Stomach (tissue), 9 donors: ENCODE measurements around the gene PLEK2. TPM values are rescaled to one million over a fixed set of nuclear protein-coding genes. Genes with fewer than 3 reads are reported as not detected.

Experiments used
- DNase-seq, 2 donors: peaks; one replicate each; pipeline versions ENCODE4 v3.0.0 to v3.0.0-alpha.2; 2013 to 2019
- H3K27ac ChIP-seq, 5 donors: fragments of 200-600 bp in 4 of 5; sonication (generic) in 4 of 5; one replicate each; pipeline ENCODE4 v1.5.1; 2013 to 2019; ENCODE audit warnings: mild to moderate bottlenecking in 1 of 5, moderate library complexity in 1 of 5
- H3K27me3 ChIP-seq, 3 donors: fragments of 200-600 bp; sonication (generic); one replicate each; pipeline ENCODE4 v1.5.1; 2017 to 2019; ENCODE audit warnings: mixed run types in 1 of 3
- H3K36me3 ChIP-seq, 4 donors: fragments of 200-600 bp; sonication (generic); 1 replicate in 3 of 4; 2 replicates in 1 of 4; pipeline ENCODE4 v1.5.1; 2016 to 2019
- H3K4me1 ChIP-seq, 4 donors: fragments of 200-600 bp; sonication (generic); one replicate each; pipeline ENCODE4 v1.5.1; 2016 to 2019
- H3K4me3 ChIP-seq, 4 donors: fragments of 200-600 bp; sonication (generic) in 3 of 4; one replicate each; pipeline ENCODE4 v1.5.1; 2016 to 2019; ENCODE audit warnings: mild to moderate bottlenecking in 1 of 4
- H3K9me3 ChIP-seq, 4 donors: fragments of 200-600 bp; sonication (generic); one replicate each; pipeline ENCODE4 v1.5.1; 2016 to 2019
- CTCF ChIP-seq, 7 experiments: fragments of 450-650 bp in 4 of 7; fragments of 200-600 bp in 3 of 7; sonication (generic) in 3 of 7; IDR thresholded peaks; one replicate each; pipeline ENCODE4 v1.5.1; 2016 to 2019; ENCODE audit warnings: antibody characterized with exemption in 7 of 7, control low read depth in 2 of 7, mild to moderate bottlenecking in 1 of 7
- EP300 ChIP-seq: sonication (generic); formaldehyde crosslinking; IDR thresholded peaks from one replicate; pipeline ENCODE4 v1.6.1; 2017; ENCODE audit warnings: antibody characterized with exemption
- POLR2A ChIP-seq, 4 donors: fragments of 450-650 bp; IDR thresholded peaks; one replicate each; pipeline ENCODE4 v1.6.1; 2016; ENCODE audit warnings: antibody characterized with exemption in 4 of 4, control low read depth in 2 of 4, mild to moderate bottlenecking in 1 of 4, moderate library complexity in 1 of 4
- POLR2AphosphoS5 ChIP-seq, 3 donors: sonication (generic); formaldehyde crosslinking; IDR thresholded peaks; one replicate each; pipeline ENCODE4 v1.6.1; 2016; ENCODE audit warnings: antibody characterized with exemption in 3 of 3
- WGBS, 5 donors: extraction: QIAGEN DNeasy Blood & Tissue Kit in 3 of 5; methylation state at CpG; one replicate each; pipeline versions ENCODE4 v1.1.5 to v1.1.7; 2013 to 2018; 5-methylcytosine and 5-hydroxymethylcytosine counted together
- intact Hi-C: fragments of 100-400 bp; cut with DNase I; formaldehyde crosslinking; loops from one replicate; pipeline ENCODE4 v1.15.1; 2023; ENCODE audit warnings: low total_unique reads
- polyA plus RNA-seq, 3 donors: library from polyadenylated mRNA; stranded (reverse); fragments of 200-250 nt; gene quantifications; one replicate each; pipeline ENCODE4 v1.2.3, GENCODE V29; 2013
- total RNA-seq, 5 donors: library from RNA; depleted of rRNA; stranded (reverse); fragments of >200 nt; gene quantifications; one replicate each; pipeline versions ENCODE4 v1.1.0 to v1.2.3, GENCODE V29; 2014 to 2016
- donor health status: healthy with polysubstance abuse.
- donor health status: Bipolar disorder and iron deficiency.
- donor health status: healthy.

PLEK2 gene
- total and polyA plus RNA-seq, 8 donors = 6.5 to 203 (median 20.0) TPM; not detected in 1

- TF ChIP-seq EP300 = no peak
- no peak for TF ChIP-seq CTCF (IDR thresholded peaks at IDR 0.05)
- TF ChIP-seq POLR2A (IDR thresholded peaks at IDR 0.05) = no peak
- TF ChIP-seq POLR2AphosphoS5 (IDR thresholded peaks at IDR 0.05) = no peak
- H3K27ac ChIP-seq = no peak overlapping the region
- H3K36me3 ChIP-seq = no peaks in the 10 kb centered on the region
- no peaks in the 10 kb centered on the region for H3K9me3 ChIP-seq
- WGBS, 5 donors = 91 to 97% (median 92%) methylated on average over 5 of the region's 5 CpGs
- no peak for DNase-seq
- H3K4me1 ChIP-seq = peaks cover 0 to 9% (median under 1%) of the 10 kb centered on the region in 4 donors
- intact Hi-C loops = no loop called here
- H3K4me3 ChIP-seq = no peak overlapping the region
- H3K27me3 ChIP-seq = no peaks in the 10 kb centered on the region
Measured at GRCh38 chr14:67405771-67406170, 6.2 kb downstream of the PLEK2 start.

DNA sequence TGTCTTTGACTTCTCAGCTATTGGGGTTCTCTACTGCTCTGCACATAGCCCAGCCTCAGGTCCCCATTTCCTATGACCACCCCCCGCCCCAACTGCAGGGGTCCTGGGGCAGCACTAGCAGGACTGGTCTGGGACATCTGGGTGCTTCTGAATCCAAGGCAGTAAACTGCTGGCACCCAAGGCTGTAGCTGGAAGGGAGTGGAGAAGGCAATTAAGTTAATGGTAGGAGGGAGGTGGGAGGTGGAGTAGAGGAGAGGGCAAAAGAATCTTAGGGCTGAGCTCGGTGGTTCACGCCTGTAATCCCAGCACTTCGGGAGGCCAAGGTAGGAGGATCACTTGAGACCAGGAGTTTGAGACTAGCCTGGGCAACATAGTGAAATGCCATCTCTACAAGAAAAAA lies 11.5 kb downstream of the PLEK2 start:
- no peak overlapping the region for H3K4me3 ChIP-seq
- H3K27ac ChIP-seq = no peak overlapping the region
- H3K9me3 ChIP-seq = no peaks in the 10 kb centered on the region
- no peak for DNase-seq
- no peaks in the 10 kb centered on the region for H3K4me1 ChIP-seq
- intact Hi-C loops = no loop called here
- TF ChIP-seq CTCF (IDR thresholded peaks at IDR 0.05) (no peak), POLR2A (IDR thresholded peaks at IDR 0.05) (no peak), POLR2AphosphoS5 (IDR thresholded peaks at IDR 0.05) (no peak), EP300 (no peak)
- H3K36me3 ChIP-seq = peaks cover 0 to under 1% (median 0%) of the 10 kb centered on the region in 4 donors
- 86 to 95% (median 92%) methylated on average over 4 of the region's 4 CpGs for WGBS, 5 donors
- no peaks in the 10 kb centered on the region for H3K27me3 ChIP-seq

DNA sequence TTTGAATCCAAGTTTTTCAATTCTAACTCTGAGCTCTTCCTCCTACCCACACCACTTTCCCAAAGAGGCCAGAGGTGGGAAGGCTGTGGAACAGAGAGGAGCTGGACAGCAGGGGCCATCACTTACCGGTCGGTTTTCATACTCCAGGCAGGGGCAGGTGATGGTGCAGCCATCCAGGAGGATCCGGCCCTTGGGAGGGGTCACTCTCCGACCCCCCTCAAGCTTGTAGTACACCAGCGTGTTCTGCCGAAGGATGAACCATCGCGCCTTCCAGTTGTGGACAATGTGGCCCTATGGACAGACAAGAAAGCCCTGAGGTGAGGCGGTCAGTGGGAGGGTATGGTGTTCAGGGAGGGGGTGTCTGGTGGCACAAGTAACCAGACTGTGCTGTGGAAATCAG lies 14.4 kb downstream of the PLEK2 start:
- H3K9me3 ChIP-seq = no peaks in the 10 kb centered on the region
- no peak for TF ChIP-seq EP300
- TF ChIP-seq POLR2A (IDR thresholded peaks at IDR 0.05) = no peak
- no peak for TF ChIP-seq CTCF (IDR thresholded peaks at IDR 0.05)
- no peak for TF ChIP-seq POLR2AphosphoS5 (IDR thresholded peaks at IDR 0.05)
- 95 to 98% (median 97%) methylated on average over 9 of the region's 9 CpGs for WGBS, 5 donors
- no peaks in the 10 kb centered on the region for H3K4me1 ChIP-seq
- H3K27ac ChIP-seq = no peak overlapping the region
- no peaks in the 10 kb centered on the region for H3K27me3 ChIP-seq
- H3K4me3 ChIP-seq = no peak overlapping the region
- peaks cover 0 to 9% (median 5%) of the 10 kb centered on the region in 4 donors for H3K36me3 ChIP-seq
- no peak for DNase-seq
- intact Hi-C loops = no loop called here

DNA sequence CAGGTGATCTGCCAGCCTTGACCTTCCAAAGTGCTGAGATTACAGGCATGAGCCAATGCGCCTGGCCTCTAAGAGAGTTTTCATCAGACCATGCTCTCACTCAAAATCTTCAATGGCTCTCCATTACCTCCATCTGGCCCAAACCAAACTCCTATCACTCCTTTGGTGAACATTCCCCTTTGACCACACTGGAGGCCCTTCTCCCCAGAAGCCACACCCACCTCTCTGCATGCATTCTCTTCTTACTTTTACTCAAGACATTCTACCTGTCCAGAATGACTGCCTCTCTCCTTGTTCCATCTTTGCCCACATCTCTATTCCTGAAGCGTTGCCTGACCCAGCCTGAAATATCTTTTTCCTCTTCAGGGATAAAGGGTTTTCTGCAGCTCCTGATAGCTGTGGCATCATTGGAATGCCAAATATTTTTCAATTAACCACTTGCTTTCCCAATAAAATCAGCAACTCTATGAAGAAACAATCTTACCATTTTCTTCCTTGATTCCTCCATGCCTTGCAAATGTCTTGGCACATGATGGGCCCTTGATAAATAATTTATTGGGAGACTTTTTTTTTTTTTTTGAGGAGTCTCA lies 15.5 kb downstream of the PLEK2 start:
- Histone ChIP-seq H3K27me3 (no peaks in the 10 kb centered on the region), H3K27ac (no peak overlapping the region), H3K36me3 (peaks cover 0 to 15% (median 6%) of the 10 kb centered on the region in 4 donors), H3K9me3 (no peaks in the 10 kb centered on the region), H3K4me1 (no peaks in the 10 kb centered on the region), H3K4me3 (no peak overlapping the region)
- no peak for DNase-seq
- intact Hi-C loops = no loop called here
- WGBS, 5 donors = 65 to 79% (median 70%) methylated on average over 2 of the region's 2 CpGs
- no peak for TF ChIP-seq POLR2A (IDR thresholded peaks at IDR 0.05)
- TF ChIP-seq CTCF (IDR thresholded peaks at IDR 0.05) = no peak
- no peak for TF ChIP-seq POLR2AphosphoS5 (IDR thresholded peaks at IDR 0.05)
- TF ChIP-seq EP300 = no peak
